ENCODE data around the gene POLA1.

POLA1 gene

GRCh38 chrX:24702362-24703184, 8.9 kb downstream of the POLA1 start:
- DNase-seq: no peak

- no peak for DNase-seq
These were observed 9.4 kb downstream of the POLA1 start for GRCh38 chrX:24703185-24703494.

GRCh38 chrX:24718771-24719170, 25.1 kb downstream of the POLA1 start:
- DNase-seq: no peak

- DNase-seq: no peak
These were observed 26.3 kb downstream of the POLA1 start for GRCh38 chrX:24720036-24720435.

- DNase-seq: no peak
These were observed 34.8 kb downstream of the POLA1 start for GRCh38 chrX:24728530-24728929.

GRCh38 chrX:24732766-24733500, 39.2 kb downstream of the POLA1 start:
- DNase-seq: no peak

- no peak for DNase-seq
These were observed 47.6 kb downstream of the POLA1 start for GRCh38 chrX:24741330-24741729.

- no peak for DNase-seq
These were observed 54.5 kb downstream of the POLA1 start for GRCh38 chrX:24748196-24748595.

- DNase-seq: peak; percentile 35
These were observed 66.1 kb downstream of the POLA1 start for GRCh38 chrX:24759786-24760185.

- peak; percentile 81 for DNase-seq
These were observed 66.8 kb downstream of the POLA1 start for GRCh38 chrX:24760363-24761000.

- peak; percentile 20 for DNase-seq
These were observed 67.6 kb downstream of the POLA1 start for GRCh38 chrX:24761306-24761705.

- no peak for DNase-seq
These were observed 70.3 kb downstream of the POLA1 start for GRCh38 chrX:24763989-24764388.

GRCh38 chrX:24767557-24767956, 73.8 kb downstream of the POLA1 start:
- no peak for DNase-seq

- DNase-seq: no peak
These were observed 74.8 kb downstream of the POLA1 start for GRCh38 chrX:24768556-24768955.

GRCh38 chrX:24774650-24775049, 80.9 kb downstream of the POLA1 start:
- DNase-seq: no peak

GRCh38 chrX:24775891-24776290, 82.2 kb downstream of the POLA1 start:
- DNase-seq: no peak

GRCh38 chrX:24777660-24778059, 83.9 kb downstream of the POLA1 start:
- DNase-seq: no peak

- peak; percentile 88 for DNase-seq
These were observed 88.3 kb downstream of the POLA1 start for GRCh38 chrX:24782011-24782410.

- no peak for DNase-seq
These were observed 95.3 kb downstream of the POLA1 start for GRCh38 chrX:24789047-24789446.

- DNase-seq: no peak
These were observed 96.4 kb downstream of the POLA1 start for GRCh38 chrX:24790166-24790565.

- DNase-seq: peak; percentile 95
These were observed 102.5 kb downstream of the POLA1 start for GRCh38 chrX:24796204-24796603.

GRCh38 chrX:24799078-24799477, 105.4 kb downstream of the POLA1 start:
- peak; percentile 86 for DNase-seq

- peak; percentile 96 for DNase-seq
These were observed 105.8 kb downstream of the POLA1 start for GRCh38 chrX:24799565-24799964.

- DNase-seq: no peak
These were observed 111.5 kb downstream of the POLA1 start for GRCh38 chrX:24805201-24805600.
